ENCODE measurements around the gene PKP3.

The PKP3 gene

DNA sequence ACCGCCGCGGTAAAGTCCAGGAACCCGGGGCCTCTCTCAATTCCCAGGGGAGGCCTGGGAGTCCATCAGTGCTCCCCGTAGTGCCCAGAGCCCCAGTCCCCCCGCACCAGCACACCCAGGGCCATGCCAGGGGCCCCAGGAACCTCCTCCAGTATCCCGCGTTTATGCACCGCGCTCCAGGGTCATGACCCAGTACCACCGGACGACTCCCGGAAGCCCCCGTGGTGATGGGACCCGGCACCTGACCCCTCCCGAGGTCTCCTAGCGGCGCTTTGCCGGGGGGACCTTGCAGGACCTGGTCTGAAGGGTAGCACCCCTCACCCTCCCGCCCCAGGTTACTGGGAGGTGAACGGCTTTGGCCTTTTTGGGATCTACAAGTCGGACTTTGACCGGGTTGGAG lies 13.5 kb upstream of the PKP3 start:
- no peak for ATAC-seq
- no peak for TF ChIP-seq ISL1 (CRISPR knock-in tag; IDR thresholded peaks at IDR 0.05)
- TF ChIP-seq CSDC2 (CRISPR knock-in tag; IDR thresholded peaks at IDR 0.05): no peak
- no peak for TF ChIP-seq ZC3H10 (CRISPR knock-in tag; IDR thresholded peaks at IDR 0.05)
- no peak for TF ChIP-seq ZFP30 (CRISPR knock-in tag; IDR thresholded peaks at IDR 0.05)
- no peak for TF ChIP-seq OSR1 (CRISPR knock-in tag; IDR thresholded peaks at IDR 0.05)
- TF ChIP-seq, protein P1, sequence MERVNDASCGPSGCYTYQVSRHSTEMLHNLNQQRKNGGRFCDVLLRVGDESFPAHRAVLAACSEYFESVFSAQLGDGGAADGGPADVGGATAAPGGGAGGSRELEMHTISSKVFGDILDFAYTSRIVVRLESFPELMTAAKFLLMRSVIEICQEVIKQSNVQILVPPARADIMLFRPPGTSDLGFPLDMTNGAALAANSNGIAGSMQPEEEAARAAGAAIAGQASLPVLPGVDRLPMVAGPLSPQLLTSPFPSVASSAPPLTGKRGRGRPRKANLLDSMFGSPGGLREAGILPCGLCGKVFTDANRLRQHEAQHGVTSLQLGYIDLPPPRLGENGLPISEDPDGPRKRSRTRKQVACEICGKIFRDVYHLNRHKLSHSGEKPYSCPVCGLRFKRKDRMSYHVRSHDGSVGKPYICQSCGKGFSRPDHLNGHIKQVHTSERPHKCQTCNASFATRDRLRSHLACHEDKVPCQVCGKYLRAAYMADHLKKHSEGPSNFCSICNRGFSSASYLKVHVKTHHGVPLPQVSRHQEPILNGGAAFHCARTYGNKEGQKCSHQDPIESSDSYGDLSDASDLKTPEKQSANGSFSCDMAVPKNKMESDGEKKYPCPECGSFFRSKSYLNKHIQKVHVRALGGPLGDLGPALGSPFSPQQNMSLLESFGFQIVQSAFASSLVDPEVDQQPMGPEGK (CRISPR knock-in tag; IDR thresholded peaks at IDR 0.05; ENCODE audit: borderline replicate concordance): no peak
- no peak for TF ChIP-seq TOX (CRISPR knock-in tag; IDR thresholded peaks at IDR 0.05; ENCODE audit: borderline replicate concordance)
- no peak for TF ChIP-seq ZNF565 (CRISPR knock-in tag; conservative IDR thresholded peaks at IDR 0.05; ENCODE audit: low read depth)
- TF ChIP-seq ZFP3 (CRISPR knock-in tag; IDR thresholded peaks at IDR 0.05): no peak
- no peak for TF ChIP-seq ARNTL (CRISPR knock-in tag; IDR thresholded peaks at IDR 0.05; ENCODE audit: borderline replicate concordance, low read depth)
- TF ChIP-seq ZNF8 (CRISPR knock-in tag; IDR thresholded peaks at IDR 0.05): no peak
- TF ChIP-seq ZNF70 (CRISPR knock-in tag; IDR thresholded peaks at IDR 0.05): no peak
- TF ChIP-seq BACH2 (CRISPR knock-in tag; IDR thresholded peaks at IDR 0.05; ENCODE audit: borderline replicate concordance): no peak
- TF ChIP-seq, protein P2, sequence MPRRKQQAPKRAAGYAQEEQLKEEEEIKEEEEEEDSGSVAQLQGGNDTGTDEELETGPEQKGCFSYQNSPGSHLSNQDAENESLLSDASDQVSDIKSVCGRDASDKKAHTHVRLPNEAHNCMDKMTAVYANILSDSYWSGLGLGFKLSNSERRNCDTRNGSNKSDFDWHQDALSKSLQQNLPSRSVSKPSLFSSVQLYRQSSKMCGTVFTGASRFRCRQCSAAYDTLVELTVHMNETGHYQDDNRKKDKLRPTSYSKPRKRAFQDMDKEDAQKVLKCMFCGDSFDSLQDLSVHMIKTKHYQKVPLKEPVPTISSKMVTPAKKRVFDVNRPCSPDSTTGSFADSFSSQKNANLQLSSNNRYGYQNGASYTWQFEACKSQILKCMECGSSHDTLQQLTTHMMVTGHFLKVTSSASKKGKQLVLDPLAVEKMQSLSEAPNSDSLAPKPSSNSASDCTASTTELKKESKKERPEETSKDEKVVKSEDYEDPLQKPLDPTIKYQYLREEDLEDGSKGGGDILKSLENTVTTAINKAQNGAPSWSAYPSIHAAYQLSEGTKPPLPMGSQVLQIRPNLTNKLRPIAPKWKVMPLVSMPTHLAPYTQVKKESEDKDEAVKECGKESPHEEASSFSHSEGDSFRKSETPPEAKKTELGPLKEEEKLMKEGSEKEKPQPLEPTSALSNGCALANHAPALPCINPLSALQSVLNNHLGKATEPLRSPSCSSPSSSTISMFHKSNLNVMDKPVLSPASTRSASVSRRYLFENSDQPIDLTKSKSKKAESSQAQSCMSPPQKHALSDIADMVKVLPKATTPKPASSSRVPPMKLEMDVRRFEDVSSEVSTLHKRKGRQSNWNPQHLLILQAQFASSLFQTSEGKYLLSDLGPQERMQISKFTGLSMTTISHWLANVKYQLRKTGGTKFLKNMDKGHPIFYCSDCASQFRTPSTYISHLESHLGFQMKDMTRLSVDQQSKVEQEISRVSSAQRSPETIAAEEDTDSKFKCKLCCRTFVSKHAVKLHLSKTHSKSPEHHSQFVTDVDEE (CRISPR knock-in tag; IDR thresholded peaks at IDR 0.05): no peak
- no peak for TF ChIP-seq RARB (CRISPR knock-in tag; IDR thresholded peaks at IDR 0.05)
- no peak for TF ChIP-seq GLIS3 (CRISPR knock-in tag; IDR thresholded peaks at IDR 0.05)

DNA sequence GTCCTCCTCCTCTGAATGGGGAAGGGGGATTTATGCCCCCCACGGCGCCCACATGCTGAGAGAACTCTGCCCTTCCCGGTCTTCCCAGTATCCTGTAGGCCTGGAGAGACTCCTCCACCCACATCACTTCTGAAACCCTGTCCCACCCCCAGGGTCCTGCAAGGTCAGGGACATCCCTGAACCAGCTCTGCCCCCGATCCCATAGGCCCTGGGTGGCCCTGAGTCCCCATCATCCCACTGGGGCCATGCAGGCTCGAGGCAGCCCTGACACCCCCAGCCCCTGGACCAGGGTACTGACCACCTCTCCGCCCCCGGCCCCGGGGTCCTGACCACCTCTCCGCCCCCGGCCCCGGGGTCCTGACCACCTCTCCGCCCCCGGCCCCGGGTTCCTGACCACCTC lies 13.0 kb upstream of the PKP3 start:
- ATAC-seq: no peak

More for the DNA sequence above, 13.0 kb upstream of the PKP3 start:
- TF ChIP-seq TOX (CRISPR knock-in tag; IDR thresholded peaks at IDR 0.05; ENCODE audit: borderline replicate concordance): no peak
- TF ChIP-seq ZC3H10 (CRISPR knock-in tag; IDR thresholded peaks at IDR 0.05): no peak
- no peak for TF ChIP-seq OSR1 (CRISPR knock-in tag; IDR thresholded peaks at IDR 0.05)
- no peak for TF ChIP-seq ZNF565 (CRISPR knock-in tag; conservative IDR thresholded peaks at IDR 0.05; ENCODE audit: low read depth)
- TF ChIP-seq ARNTL (CRISPR knock-in tag; IDR thresholded peaks at IDR 0.05; ENCODE audit: borderline replicate concordance, low read depth): no peak
- no peak for TF ChIP-seq BACH2 (CRISPR knock-in tag; IDR thresholded peaks at IDR 0.05; ENCODE audit: borderline replicate concordance)
- no peak for TF ChIP-seq RARB (CRISPR knock-in tag; IDR thresholded peaks at IDR 0.05)
- no peak for TF ChIP-seq ZNF8 (CRISPR knock-in tag; IDR thresholded peaks at IDR 0.05)
- TF ChIP-seq, protein P2 (CRISPR knock-in tag; IDR thresholded peaks at IDR 0.05): no peak
- TF ChIP-seq POU6F1 (CRISPR knock-in tag; IDR thresholded peaks at IDR 0.05; ENCODE audit: borderline replicate concordance, low read depth): no peak

Measured in SK-N-SH treated with all-trans-retinoic acid at 6 μM for 48 hours (cell line).